ENCODE measurements around the gene SPATC1L.
"Not testable (repeated sequence)": the region's sequence is repeated elsewhere in the genome, so short reads cannot be mapped to it uniquely, and the experiment has no call there.

SPATC1L gene

DNA sequence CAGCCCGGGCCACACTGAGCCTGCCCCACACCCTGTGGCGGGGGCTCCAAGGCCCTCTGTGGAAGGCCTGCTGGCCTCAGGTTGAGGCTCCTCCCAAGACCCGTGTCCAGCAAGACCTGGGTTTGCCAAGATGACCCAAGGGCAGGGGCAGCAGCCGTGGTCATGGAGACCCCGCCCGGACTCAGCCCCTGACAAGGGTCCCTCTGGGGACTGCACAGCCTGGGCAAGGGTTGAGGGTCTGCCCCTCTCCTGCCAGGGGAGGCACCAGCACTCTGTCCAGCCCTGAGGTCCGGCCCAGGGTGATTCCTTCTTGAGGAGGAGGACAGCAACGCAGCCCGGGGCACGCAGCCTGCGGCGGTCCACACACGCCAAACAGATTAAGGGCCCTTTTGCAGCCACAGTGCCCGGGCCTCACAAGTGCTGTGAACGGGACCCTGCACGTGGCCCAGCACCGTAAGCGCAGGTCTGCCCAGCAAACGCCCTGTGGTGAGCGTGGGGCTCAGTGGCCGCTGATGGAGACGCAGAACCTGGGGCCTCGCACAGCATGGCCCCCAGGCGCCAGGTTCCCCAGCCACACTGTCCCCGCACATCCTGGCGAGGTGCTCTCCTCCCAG lies 3.4 kb downstream of the SPATC1L start:
- DNase-seq (ENCODE audit: extremely low read depth, low read depth): no peak
- TF ChIP-seq, protein P1, sequence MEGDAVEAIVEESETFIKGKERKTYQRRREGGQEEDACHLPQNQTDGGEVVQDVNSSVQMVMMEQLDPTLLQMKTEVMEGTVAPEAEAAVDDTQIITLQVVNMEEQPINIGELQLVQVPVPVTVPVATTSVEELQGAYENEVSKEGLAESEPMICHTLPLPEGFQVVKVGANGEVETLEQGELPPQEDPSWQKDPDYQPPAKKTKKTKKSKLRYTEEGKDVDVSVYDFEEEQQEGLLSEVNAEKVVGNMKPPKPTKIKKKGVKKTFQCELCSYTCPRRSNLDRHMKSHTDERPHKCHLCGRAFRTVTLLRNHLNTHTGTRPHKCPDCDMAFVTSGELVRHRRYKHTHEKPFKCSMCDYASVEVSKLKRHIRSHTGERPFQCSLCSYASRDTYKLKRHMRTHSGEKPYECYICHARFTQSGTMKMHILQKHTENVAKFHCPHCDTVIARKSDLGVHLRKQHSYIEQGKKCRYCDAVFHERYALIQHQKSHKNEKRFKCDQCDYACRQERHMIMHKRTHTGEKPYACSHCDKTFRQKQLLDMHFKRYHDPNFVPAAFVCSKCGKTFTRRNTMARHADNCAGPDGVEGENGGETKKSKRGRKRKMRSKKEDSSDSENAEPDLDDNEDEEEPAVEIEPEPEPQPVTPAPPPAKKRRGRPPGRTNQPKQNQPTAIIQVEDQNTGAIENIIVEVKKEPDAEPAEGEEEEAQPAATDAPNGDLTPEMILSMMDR (IDR thresholded peaks at IDR 0.05; ENCODE audit: low read depth, low read length, missing control alignments): no peak
- no peak overlapping the region for H3K4me3 ChIP-seq (replicated peaks; ENCODE audit: low read depth, low read length)

DNA sequence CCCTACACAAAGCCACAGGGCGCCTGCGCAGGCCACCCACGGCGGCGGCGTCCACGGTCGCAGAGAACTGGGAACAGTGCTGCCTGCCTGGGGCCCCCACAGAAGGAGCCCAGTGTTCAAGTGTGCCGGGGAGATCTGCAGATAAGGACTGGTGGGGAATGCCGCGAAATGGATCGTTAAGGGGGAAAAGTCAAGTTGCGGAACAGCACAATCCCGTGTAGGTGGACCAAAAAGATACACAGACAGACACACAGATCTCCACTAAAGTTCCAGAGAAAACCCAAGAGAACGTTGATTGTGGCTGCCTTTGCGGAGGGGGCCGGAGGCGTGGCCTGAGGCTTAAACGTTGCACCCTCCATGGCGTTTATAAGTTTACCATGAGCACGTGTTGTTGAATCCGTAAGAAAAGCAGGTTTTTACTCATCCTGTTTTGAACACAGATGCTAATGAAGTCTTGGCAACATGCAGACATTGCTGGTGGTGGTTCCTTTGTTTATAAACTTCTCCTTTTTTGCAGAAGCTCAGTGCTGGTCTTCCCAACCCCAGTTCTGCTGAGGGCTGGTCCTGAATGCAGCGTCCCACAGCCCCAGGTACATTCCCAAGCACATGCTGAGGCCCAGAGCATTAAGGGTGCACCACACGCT lies 4.1 kb downstream of the SPATC1L start:
- TF ChIP-seq, protein P1 (IDR thresholded peaks at IDR 0.05; ENCODE audit: low read depth, low read length, missing control alignments): no peak
- no peak overlapping the region for H3K4me3 ChIP-seq (replicated peaks; ENCODE audit: low read depth, low read length)

DNA sequence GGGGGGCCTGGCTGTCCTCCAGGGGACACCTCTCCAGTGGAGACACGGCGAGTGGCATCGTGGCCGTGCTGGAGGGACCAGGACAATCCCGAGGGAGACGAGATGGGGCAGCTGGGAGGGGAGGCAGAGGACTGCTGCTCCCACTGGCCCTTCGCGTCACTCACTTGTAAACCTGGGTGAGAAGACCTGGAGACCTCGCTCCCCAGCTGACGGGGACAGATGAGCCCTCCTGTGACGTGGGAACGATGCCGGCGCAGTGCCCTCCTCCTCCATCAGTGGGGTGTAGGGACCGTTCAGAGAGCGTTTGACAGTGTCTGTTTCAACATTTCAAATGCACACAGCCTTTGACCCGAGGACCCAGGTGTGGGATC lies 4.6 kb downstream of the SPATC1L start:
- no peak for DNase-seq (ENCODE audit: extremely low read depth, low read depth)
- H3K4me3 ChIP-seq (replicated peaks; ENCODE audit: low read depth, low read length): no peak overlapping the region
- TF ChIP-seq, protein P1 (IDR thresholded peaks at IDR 0.05; ENCODE audit: low read depth, low read length, missing control alignments): no peak

More for the DNA sequence above, 4.1 kb downstream of the SPATC1L start:
- DNase-seq (ENCODE audit: extremely low read depth, low read depth): no peak

DNA sequence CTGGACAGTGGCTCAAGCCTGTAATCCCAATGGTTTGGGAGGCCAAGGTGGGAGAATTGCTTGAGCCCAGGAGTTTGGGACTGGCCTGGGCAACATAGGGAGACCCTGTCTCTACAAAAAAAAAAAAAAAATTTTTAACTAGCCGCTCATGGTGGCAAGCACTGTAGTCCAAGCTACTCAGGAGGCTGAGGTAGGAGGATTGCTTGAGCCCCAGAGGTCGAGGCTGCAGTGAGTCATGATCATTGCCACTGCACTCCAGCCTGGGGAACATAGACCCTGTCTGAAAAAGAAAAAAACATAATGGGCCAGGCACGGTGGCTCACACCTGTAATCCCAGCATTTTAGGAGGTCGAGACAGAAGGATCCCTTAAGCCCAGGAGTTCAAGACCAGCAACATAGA lies 5.3 kb downstream of the SPATC1L start:
- TF ChIP-seq, protein P1 (IDR thresholded peaks at IDR 0.05; ENCODE audit: low read depth, low read length, missing control alignments): no peak
- H3K4me3 ChIP-seq (replicated peaks; ENCODE audit: low read depth, low read length): no peak overlapping the region
- DNase-seq (ENCODE audit: extremely low read depth, low read depth): no peak

DNA sequence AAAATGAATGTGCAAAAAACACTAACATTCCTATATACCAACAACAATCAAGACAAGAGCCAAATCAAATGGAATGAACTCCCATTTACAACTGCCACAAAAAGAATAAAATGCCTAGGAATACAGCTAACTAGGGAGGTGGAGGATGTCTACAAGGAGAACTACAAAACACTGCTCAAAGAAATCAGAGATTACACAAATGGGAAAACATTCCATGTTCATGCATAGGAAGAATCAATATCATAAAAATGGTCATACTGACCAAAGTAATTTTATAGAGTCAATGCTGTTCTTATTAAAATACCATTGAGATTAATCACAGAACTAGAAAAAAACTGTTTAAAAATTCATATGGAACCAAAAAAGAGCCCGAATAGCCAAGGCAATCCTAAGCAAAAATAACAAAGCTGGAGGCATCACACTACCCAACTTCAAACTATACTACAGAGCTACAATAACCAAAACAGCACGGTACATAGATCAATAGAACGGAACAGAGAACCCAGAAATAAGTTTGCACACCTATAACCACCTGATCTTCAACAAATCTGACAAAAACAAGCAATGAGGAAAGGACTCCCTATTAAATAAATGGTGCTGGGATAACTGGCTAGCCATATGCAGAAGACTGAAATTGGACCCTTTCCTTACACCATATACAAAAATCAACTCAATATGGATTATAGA lies 7.7 kb downstream of the SPATC1L start:
- H3K4me3 ChIP-seq (replicated peaks; ENCODE audit: low read depth, low read length); DNase-seq (ENCODE audit: extremely low read depth, low read depth): not testable (repeated sequence)

DNA sequence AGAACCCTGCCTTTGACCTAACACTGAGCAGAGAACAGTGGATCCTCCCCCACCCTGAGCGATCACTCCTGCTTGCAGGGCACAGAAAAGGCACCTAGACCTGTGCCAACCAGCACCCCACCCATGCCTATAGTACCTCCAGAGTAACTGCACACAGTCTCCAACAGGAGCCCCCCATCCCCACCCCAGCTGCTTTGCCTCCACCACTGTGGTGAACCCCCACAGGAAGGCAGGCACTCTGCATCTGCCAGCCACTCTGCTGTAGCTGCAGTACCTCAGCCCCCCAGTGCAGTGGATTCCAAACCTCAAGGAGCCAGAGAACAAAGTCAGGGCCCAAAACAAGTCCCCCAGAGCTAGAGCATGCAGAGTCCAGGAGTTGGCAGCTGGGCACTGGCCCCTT lies 10.7 kb downstream of the SPATC1L start:
- H3K4me3 ChIP-seq (replicated peaks; ENCODE audit: low read depth, low read length): no peak overlapping the region
- DNase-seq (ENCODE audit: extremely low read depth, low read depth): no peak
- TF ChIP-seq, protein P1 (IDR thresholded peaks at IDR 0.05; ENCODE audit: low read depth, low read length, missing control alignments): no peak

DNA sequence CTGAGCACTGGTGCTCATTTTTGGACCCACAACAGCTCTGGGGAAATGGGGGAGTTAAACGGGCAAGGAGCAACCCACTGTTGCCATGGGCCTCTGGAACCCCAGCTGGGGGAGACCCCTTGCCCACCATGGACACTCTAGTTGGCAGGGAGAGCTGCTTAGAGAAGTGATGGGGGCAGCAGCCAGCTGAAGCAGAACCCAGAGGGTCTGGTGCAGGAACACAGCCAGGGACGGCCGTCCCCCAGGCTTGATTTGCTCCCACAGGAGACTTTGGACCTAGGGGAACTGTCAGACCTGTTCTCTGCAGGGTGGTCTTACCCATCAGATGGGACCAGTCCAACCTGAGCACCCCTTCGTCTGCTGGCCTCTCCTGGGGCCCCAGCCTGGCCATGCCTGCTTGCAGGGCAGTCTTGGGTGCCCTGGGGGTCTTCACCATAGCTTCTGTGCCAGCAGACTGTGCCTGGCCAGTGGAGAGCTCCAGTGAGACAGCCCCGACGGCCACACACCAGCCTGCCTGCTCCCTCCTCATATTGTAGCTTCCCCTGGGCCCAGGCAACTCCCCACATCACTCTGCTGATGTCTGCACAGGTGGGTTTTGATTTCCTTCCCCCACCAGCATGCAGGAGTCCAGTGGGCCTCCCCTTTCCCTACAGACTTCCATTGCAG lies 11.3 kb downstream of the SPATC1L start:
- DNase-seq (ENCODE audit: extremely low read depth, low read depth): no peak
- no peak overlapping the region for H3K4me3 ChIP-seq (replicated peaks; ENCODE audit: low read depth, low read length)
- TF ChIP-seq, protein P1 (IDR thresholded peaks at IDR 0.05; ENCODE audit: low read depth, low read length, missing control alignments): no peak

All from HFF-Myc (cell line).